Measurements from ENCODE around the gene PIGU.

The PIGU gene

DNA sequence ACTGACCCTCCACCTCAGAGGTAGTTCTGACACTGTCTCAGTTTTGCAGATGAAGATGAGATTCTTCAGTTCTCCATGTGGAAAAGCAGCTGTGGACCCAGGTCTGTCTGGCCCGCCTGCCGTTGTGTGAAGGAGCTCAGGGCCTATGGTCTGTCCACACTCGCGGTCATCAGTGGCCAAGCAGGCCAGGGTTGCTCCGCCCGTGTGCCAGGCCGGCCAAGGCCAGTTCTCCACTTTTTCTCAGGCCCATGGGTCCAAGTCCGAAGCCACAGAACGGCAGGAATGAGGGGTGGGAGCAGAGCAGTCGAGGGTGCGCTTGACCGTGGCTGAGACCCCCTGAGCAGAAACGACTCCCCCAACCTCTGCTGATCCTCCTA, 127.0 kb downstream of the PIGU start:
- no peak for DNase-seq (ENCODE audit: low spot score)
- TF ChIP-seq, protein P1, sequence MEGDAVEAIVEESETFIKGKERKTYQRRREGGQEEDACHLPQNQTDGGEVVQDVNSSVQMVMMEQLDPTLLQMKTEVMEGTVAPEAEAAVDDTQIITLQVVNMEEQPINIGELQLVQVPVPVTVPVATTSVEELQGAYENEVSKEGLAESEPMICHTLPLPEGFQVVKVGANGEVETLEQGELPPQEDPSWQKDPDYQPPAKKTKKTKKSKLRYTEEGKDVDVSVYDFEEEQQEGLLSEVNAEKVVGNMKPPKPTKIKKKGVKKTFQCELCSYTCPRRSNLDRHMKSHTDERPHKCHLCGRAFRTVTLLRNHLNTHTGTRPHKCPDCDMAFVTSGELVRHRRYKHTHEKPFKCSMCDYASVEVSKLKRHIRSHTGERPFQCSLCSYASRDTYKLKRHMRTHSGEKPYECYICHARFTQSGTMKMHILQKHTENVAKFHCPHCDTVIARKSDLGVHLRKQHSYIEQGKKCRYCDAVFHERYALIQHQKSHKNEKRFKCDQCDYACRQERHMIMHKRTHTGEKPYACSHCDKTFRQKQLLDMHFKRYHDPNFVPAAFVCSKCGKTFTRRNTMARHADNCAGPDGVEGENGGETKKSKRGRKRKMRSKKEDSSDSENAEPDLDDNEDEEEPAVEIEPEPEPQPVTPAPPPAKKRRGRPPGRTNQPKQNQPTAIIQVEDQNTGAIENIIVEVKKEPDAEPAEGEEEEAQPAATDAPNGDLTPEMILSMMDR (IDR thresholded peaks at IDR 0.05; ENCODE audit: extremely low read depth, insufficient read depth, missing control alignments): no peak
- in situ Hi-C loops (cut with MboI; ENCODE audit: low pct_unique_long_range_greater_than_20kb, low sequenced_read_pairs, unreplicated experiment): no loop called here

DNA sequence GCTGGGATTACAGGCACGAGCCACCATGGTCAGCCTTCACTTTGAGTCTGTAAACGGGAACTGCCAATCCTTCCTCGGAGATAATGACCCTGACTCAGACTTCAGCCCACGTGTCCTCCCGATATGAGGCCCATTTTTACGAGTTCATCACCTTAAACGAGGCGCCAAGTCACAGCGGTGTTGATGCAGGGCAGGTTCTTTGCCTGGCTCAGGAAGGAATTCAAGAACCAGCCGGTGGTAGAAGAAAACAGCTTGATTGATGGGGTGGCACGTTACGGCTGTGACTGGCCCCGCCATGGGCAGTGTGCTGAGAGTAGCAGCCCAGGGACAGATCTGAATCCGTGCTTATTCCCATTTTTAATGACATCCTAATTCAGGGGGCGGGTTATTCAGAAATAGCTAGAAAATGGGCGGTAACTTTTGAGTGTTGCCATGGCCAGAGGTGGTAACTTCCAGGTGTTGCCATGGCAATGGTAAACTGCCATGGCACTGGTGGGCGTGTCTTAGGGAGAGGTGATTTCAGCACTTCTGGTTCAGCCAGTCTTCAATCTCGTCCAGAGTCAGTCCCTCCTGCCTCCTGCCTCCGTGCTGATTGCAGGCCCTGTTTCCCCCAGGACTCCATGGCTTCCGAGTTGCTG, 127.5 kb downstream of the PIGU start:
- TF ChIP-seq, protein P1 (IDR thresholded peaks at IDR 0.05; ENCODE audit: extremely low read depth, insufficient read depth, missing control alignments): no peak
- in situ Hi-C loops (cut with MboI; ENCODE audit: low pct_unique_long_range_greater_than_20kb, low sequenced_read_pairs, unreplicated experiment): no loop called here
- DNase-seq (ENCODE audit: low spot score): no peak

DNA sequence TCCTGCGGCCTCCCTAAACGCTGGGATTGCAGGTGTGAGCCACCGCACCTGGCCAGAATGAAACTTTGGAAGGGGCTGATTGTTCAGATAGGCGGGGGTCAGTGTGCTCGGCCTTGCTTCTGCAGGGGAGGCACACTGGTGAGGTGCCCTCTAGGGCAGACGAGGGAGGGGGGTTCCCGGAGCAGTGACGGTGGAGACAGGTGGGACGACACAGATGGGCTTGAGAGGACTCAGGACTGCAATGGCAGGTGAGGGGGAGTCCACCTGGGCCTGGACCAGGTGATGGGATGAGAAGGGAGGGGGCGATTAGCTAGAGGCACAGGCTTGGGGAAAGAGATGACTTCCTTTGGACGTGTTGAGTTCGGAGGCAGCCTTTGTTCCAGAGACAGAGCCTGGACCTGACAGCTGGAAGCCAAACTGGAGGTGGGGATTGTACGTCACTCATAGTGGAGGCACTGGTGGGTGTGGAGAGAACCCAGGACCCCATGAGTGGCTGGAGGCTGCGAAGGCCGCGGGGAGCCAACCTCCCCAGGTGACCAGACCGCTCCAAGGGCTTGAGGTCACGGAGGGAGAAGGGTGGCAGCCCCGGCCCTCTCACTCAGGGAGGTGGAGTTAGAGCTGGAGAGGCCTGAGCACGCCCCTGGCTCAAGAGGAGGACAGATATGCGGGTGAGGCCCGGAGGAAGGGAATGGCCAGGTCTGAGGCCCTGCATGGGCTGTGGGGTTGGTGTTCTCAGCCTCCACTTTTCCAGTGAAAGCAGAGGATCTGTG, 128.9 kb downstream of the PIGU start:
- DNase-seq (ENCODE audit: low spot score): no peak
- TF ChIP-seq, protein P1 (IDR thresholded peaks at IDR 0.05; ENCODE audit: extremely low read depth, insufficient read depth, missing control alignments): no peak
- in situ Hi-C loops (cut with MboI; ENCODE audit: low pct_unique_long_range_greater_than_20kb, low sequenced_read_pairs, unreplicated experiment): no loop called here

DNA sequence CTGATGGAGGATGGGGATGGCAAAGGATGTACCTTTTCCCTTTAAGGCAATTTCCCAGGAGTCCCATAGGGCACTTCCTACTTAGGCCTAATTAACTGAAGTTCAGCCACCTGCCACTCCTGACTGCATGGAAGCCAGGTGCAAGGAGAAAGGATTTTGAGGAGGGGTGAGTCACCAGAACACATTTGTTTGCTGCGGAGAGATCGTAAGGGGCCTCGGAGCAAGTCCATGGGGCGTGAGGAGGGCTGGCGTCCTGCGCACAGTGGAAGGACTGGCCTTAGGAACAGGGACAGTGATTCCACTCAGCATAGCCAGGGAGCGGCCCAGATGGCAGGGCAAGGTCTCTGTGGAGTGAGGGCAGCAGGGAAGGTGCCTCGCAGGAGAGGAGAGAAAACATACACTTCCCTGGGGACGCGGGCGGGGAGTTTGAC, 130.1 kb downstream of the PIGU start:
- in situ Hi-C loops (cut with MboI; ENCODE audit: low pct_unique_long_range_greater_than_20kb, low sequenced_read_pairs, unreplicated experiment): no loop called here
- TF ChIP-seq, protein P1 (IDR thresholded peaks at IDR 0.05; ENCODE audit: extremely low read depth, insufficient read depth, missing control alignments): no peak
- no peak for DNase-seq (ENCODE audit: low spot score)

DNA sequence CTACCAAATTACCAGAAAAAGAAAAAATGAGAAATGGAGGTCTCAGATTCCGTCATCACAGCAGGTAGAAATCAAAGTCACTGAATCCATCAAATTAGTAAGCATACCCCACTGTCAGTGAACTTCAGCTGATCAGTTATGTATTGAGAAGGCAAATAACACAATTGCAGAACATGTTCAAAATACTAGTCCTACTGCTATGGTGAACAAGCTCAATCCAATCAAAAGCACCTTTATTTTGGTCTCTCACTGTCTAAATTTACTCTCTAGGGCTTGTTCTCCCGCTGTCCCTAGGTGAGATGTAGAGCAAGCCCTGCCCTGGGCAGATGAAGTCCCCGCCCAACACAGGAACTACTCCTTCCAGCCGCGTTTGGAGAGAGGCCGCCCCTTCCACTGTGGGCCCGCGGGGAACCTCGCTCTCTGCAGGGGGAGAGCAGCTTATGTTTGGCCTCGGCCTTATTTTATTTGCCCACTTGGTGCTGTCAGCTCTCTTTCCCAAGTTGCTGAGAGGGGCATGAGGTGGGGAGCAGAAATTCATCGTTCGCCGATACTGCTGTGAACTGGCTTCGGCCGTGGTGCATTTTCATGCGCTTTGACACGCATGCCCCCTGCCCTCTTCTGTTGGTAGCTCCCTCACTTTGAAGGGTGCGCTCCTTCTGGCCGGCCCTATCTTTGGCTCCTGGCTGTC, 132.6 kb downstream of the PIGU start:
- in situ Hi-C loops (cut with MboI; ENCODE audit: low pct_unique_long_range_greater_than_20kb, low sequenced_read_pairs, unreplicated experiment): no loop called here
- TF ChIP-seq, protein P1 (IDR thresholded peaks at IDR 0.05; ENCODE audit: extremely low read depth, insufficient read depth, missing control alignments): no peak
- no peak for DNase-seq (ENCODE audit: low spot score)

DNA sequence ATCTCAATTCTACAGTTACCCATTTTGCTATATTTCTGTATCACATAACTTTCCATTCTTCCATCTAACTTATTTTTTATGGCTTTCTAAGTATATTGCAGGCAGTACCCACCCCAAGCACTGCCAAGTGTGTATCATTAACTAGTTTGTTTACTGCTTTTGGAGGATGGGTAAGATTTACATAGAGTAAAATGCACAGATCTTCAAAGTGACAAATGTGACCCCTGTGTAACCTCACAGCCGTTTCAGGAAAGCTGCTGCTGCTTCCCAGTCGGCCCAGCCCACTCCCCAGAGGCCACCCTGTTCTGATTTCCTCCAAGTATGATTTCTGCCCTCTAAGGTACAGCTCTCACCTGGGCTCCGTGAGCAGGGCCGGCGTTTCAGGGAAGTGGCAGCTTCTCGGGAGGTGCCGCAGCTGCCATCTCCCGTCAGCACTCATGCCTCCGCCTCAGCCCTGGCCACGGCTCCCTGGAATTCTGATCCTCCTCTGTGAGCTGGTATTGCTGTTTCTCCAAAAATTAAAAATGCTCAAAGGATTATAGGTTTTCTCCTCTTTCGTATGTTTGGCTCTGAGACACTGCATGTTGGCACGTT, 133.3 kb downstream of the PIGU start:
- DNase-seq (ENCODE audit: low spot score): no peak
- in situ Hi-C loops (cut with MboI; ENCODE audit: low pct_unique_long_range_greater_than_20kb, low sequenced_read_pairs, unreplicated experiment): no loop called here
- TF ChIP-seq, protein P1 (IDR thresholded peaks at IDR 0.05; ENCODE audit: extremely low read depth, insufficient read depth, missing control alignments): no peak
